DND-41 (cell line): Measurements from ENCODE around the gene KANSL1.
"Not testable (repeated sequence)": the region's sequence is repeated elsewhere in the genome, so short reads cannot be mapped to it uniquely, and the experiment has no call there.

Experiments
- ATAC-seq: fragments of 200-7000 bp; cut with Tn5 transposase; 3 replicates; pipeline ENCODE4 v1.9.1; 2021; ENCODE audit warnings: low read depth; ENCODE audit not compliant: insufficient read depth
- DNase-seq: peaks from one replicate; pipeline ENCODE4 v3.0.0-alpha.2; 2020
- H2AFZ ChIP-seq: 2 replicates; pipeline ENCODE4 v1.6.0; 2012; ENCODE audit warnings: low read depth, low read length
- H3K27ac ChIP-seq: 2 replicates; pipeline ENCODE4 v1.5.1; 2012; ENCODE audit warnings: low read length, inconsistent platforms
- H3K27me3 ChIP-seq: fragments of 200-600 bp; sonication (generic); 2 replicates; pipeline ENCODE4 v1.6.0; 2012; ENCODE audit warnings: low read length, mild to moderate bottlenecking, inconsistent platforms; ENCODE audit not compliant: insufficient read depth, poor library complexity
- H3K36me3 ChIP-seq: 2 replicates; pipeline ENCODE4 v1.5.1; 2012; ENCODE audit warnings: low read length, inconsistent platforms; ENCODE audit not compliant: insufficient read depth
- H3K4me1 ChIP-seq: 2 replicates; pipeline ENCODE4 v1.5.1; 2012; ENCODE audit warnings: mild to moderate bottlenecking, low read length; ENCODE audit not compliant: insufficient read depth
- H3K4me2 ChIP-seq: 2 replicates; pipeline ENCODE4 v1.6.0; 2012; ENCODE audit warnings: mild to moderate bottlenecking, moderate library complexity, low read length, inconsistent platforms; ENCODE audit not compliant: insufficient read depth
- H3K4me3 ChIP-seq, 2 experiments: fragments of 200-600 bp in 1 of 2; shearing (Covaris generic) in 1 of 2; 2 replicates each; pipeline ENCODE4 v1.5.1; 2012 to 2016; ENCODE audit warnings: inconsistent platforms in 2 of 2, low read length in 2 of 2, mild to moderate bottlenecking in 2 of 2, low read depth in 1 of 2, moderate library complexity in 1 of 2
- H3K79me2 ChIP-seq: 2 replicates; pipeline ENCODE4 v1.6.0; 2012; ENCODE audit warnings: low read length, inconsistent platforms; ENCODE audit not compliant: insufficient read depth
- H3K9ac ChIP-seq: 2 replicates; pipeline ENCODE4 v1.6.0; 2012; ENCODE audit warnings: low read depth, mild to moderate bottlenecking, inconsistent platforms, low read length, moderate library complexity
- H3K9me3 ChIP-seq: 2 replicates; pipeline ENCODE4 v1.5.1; 2012; ENCODE audit warnings: low read length, moderate library complexity, mild to moderate bottlenecking, inconsistent platforms; ENCODE audit not compliant: insufficient read depth, severe bottlenecking
- H4K20me1 ChIP-seq: 2 replicates; pipeline ENCODE4 v1.6.0; 2012; ENCODE audit warnings: low read length; ENCODE audit not compliant: insufficient read depth
- CTCF ChIP-seq: IDR thresholded peaks from 2 replicates; pipeline ENCODE4 v1.5.1; 2012; ENCODE audit warnings: borderline replicate concordance, low read length, moderate library complexity, mild to moderate bottlenecking; ENCODE audit not compliant: poor library complexity, severe bottlenecking; ENCODE audit errors: extremely low read depth
- EZH2 ChIP-seq: IDR thresholded peaks from 3 replicates; pipeline ENCODE4 v1.6.1; 2012; ENCODE audit warnings: borderline replicate concordance, low read depth, mild to moderate bottlenecking, moderate library complexity, low read length, inconsistent platforms; ENCODE audit not compliant: severe bottlenecking

KANSL1 gene

GRCh38 chr17:46193151-46193625, at the start of gene KANSL1:
KANSL1 (minus strand) TSS chr17:46193429; CDS start chr17:46172143, 21,286 bp downstream.
- Histone ChIP-seq H2AFZ (peak within 1 kb of the TSS; percentile 88), H3K9ac (peak within 1 kb of the TSS; percentile 93), H3K4me2 (peak within 1 kb of the TSS; percentile 88), H3K27ac (peak within 1 kb of the TSS; percentile 95), H3K79me2 (peaks cover 82% of the 10 kb centered on the region), H3K36me3 (no peaks in the 10 kb centered on the region), H3K4me1 (peaks cover 69% of the 10 kb centered on the region), H3K9me3 (no peaks in the 10 kb centered on the region), H4K20me1 (peaks cover 37% of the 10 kb centered on the region), H3K4me3 (peak within 1 kb of the TSS; percentile 72 to 83), H3K27me3 (no peaks in the 10 kb centered on the region)
- DNase-seq (peak; percentile 90), ATAC-seq (peak; percentile 41)
- TF ChIP-seq EZH2, result no peak
- peak; percentile 67 for TF ChIP-seq CTCF

GRCh38 chr17:46231359-46231758, 38.1 kb upstream of the KANSL1 start:
- H3K4me2 ChIP-seq, H3K27ac ChIP-seq, H3K79me2 ChIP-seq, H4K20me1 ChIP-seq, H2AFZ ChIP-seq, H3K36me3 ChIP-seq, H3K27me3 ChIP-seq, H3K4me1 ChIP-seq, ATAC-seq, H3K9me3 ChIP-seq, H3K9ac ChIP-seq, H3K4me3 ChIP-seq, DNase-seq: not testable (repeated sequence)

GRCh38 chr17:46225274-46225794, 32.1 kb upstream of the KANSL1 start:
- not testable (repeated sequence) for H3K9me3 ChIP-seq

GRCh38 chr17:46224864-46225263, 31.6 kb upstream of the KANSL1 start:
- not testable (repeated sequence) for H3K9me3 ChIP-seq, H3K79me2 ChIP-seq, H3K4me1 ChIP-seq, H3K27ac ChIP-seq, H3K36me3 ChIP-seq, H4K20me1 ChIP-seq, DNase-seq, H3K27me3 ChIP-seq
- peak overlapping the region; percentile 24 to 54; a peak in 3 of 4 replicates for H3K4me3 ChIP-seq
- H2AFZ ChIP-seq, result 0 out of 2 replicates have a peak overlapping the region, but pooled peaks have one; percentile 39
- ATAC-seq, result peak; percentile 60
- peak overlapping the region; percentile 57; the same call in 1 of the 2 replicates for H3K4me2 ChIP-seq
- peak overlapping the region; percentile 56 for H3K9ac ChIP-seq

More at GRCh38 chr17:46225274-46225794, 32.1 kb upstream of the KANSL1 start:
- Histone ChIP-seq H2AFZ (peak overlapping the region; percentile 58), H3K4me2 (peak overlapping the region; percentile 57; the same call in 1 of the 2 replicates), H3K4me3 (peak overlapping the region; percentile 24 to 54; a peak in 3 of 4 replicates), H3K9ac (peak overlapping the region; percentile 56)
- H3K4me1 ChIP-seq, H3K27me3 ChIP-seq, H4K20me1 ChIP-seq, H3K27ac ChIP-seq, H3K36me3 ChIP-seq, H3K79me2 ChIP-seq: not testable (repeated sequence)
- DNase-seq (peak; percentile 94), ATAC-seq (peak; percentile 100)

GRCh38 chr17:46223041-46223440, 29.8 kb upstream of the KANSL1 start:
- not testable (repeated sequence) for H3K9ac ChIP-seq, ATAC-seq, H3K9me3 ChIP-seq, H3K4me2 ChIP-seq, H2AFZ ChIP-seq, H3K36me3 ChIP-seq, H4K20me1 ChIP-seq, H3K27me3 ChIP-seq, H3K4me1 ChIP-seq, H3K27ac ChIP-seq, DNase-seq, H3K4me3 ChIP-seq
- peaks cover 18% of the 10 kb centered on the region for H3K79me2 ChIP-seq
